Naive thymus-derived CD4-positive, alpha-beta T cell (primary cell): ENCODE measurements around the gene CCDC169. TPM values are rescaled to one million over a fixed set of nuclear protein-coding genes. Genes with fewer than 3 reads are reported as not detected.
A peak's percentile ranks its signal among the peaks of the same experiment; 100 is the strongest.

ENCODE experiments used
- ATAC-seq: fragments of 150-1000 bp; cut with Tn5 transposase; 2 replicates; pipeline ENCODE4 v1.10.0; 2021; ENCODE audit warnings: mild to moderate bottlenecking, moderate library complexity
- CTCF ChIA-PET: fragments of 350-600 bp; sonication (Branson Sonifier 250); formaldehyde crosslinking; loops from one replicate; lab custom pipeline; 2021; ENCODE audit warnings: antibody characterized with exemption; lab: Charles Lee
- POLR2A ChIA-PET: fragments of 350-600 bp; sonication (Branson Sonifier 250); formaldehyde crosslinking; loops from one replicate; lab custom pipeline; 2021; ENCODE audit warnings: antibody characterized with exemption, inconsistent platforms; lab: Charles Lee
- DNase-seq, 9 donors: peaks; one replicate each; pipeline versions ENCODE4 v3.0.0 to v3.0.0-alpha.2; 2020 to 2022; ENCODE audit warnings: mixed read lengths in 1 of 9
- H3K27ac ChIP-seq: one replicate; pipeline ENCODE4 v1.7.0; 2013; ENCODE audit warnings: mild to moderate bottlenecking, low read depth, low read length, moderate library complexity
- H3K27me3 ChIP-seq, 2 donors: one replicate each; pipeline ENCODE4 v1.7.0; 2013; ENCODE audit warnings: low read length in 2 of 2, mild to moderate bottlenecking in 2 of 2, moderate library complexity in 2 of 2; ENCODE audit not compliant: control insufficient read depth in 2 of 2, insufficient read depth in 2 of 2
- H3K36me3 ChIP-seq, 3 experiments: 1 replicate in 2 of 3; 2 replicates in 1 of 3; pipeline ENCODE4 v1.7.0; 2013; ENCODE audit warnings: low read length in 3 of 3, mild to moderate bottlenecking in 3 of 3, moderate library complexity in 1 of 3; ENCODE audit not compliant: insufficient read depth in 3 of 3, control insufficient read depth in 2 of 3
- H3K4me1 ChIP-seq, 2 donors: one replicate each; pipeline ENCODE4 v1.7.0; 2013; ENCODE audit warnings: low read length in 2 of 2, mild to moderate bottlenecking in 2 of 2, moderate library complexity in 1 of 2; ENCODE audit not compliant: control insufficient read depth in 2 of 2, insufficient read depth in 2 of 2
- H3K4me3 ChIP-seq: 2 replicates; pipeline ENCODE4 v1.7.0; 2013; ENCODE audit warnings: mild to moderate bottlenecking, low read length
- H3K9me3 ChIP-seq, 3 experiments: 1 replicate in 2 of 3; 2 replicates in 1 of 3; pipeline ENCODE4 v1.7.0; 2013; ENCODE audit warnings: low read length in 3 of 3; ENCODE audit not compliant: control insufficient read depth in 2 of 3
- H3K27ac Mint-ChIP-seq, 9 donors: one replicate each; pipeline ENCODE4 v1.8.0; 2020 to 2022; ENCODE audit warnings: mixed read lengths in 9 of 9, mild to moderate bottlenecking in 8 of 9, moderate library complexity in 5 of 9, inconsistent platforms in 2 of 9
- H3K27me3 Mint-ChIP-seq, 5 donors: one replicate each; pipeline ENCODE4 v1.8.0; 2021 to 2022; ENCODE audit warnings: mixed read lengths in 5 of 5, mild to moderate bottlenecking in 1 of 5
- H3K36me3 Mint-ChIP-seq, 5 donors: one replicate each; pipeline ENCODE4 v1.8.0; 2020 to 2022; ENCODE audit warnings: mixed read lengths in 5 of 5, mild to moderate bottlenecking in 3 of 5, inconsistent platforms in 1 of 5
- H3K4me1 Mint-ChIP-seq, 7 donors: one replicate each; pipeline ENCODE4 v1.8.0; 2020 to 2022; ENCODE audit warnings: mixed read lengths in 7 of 7, mild to moderate bottlenecking in 3 of 7, inconsistent platforms in 1 of 7
- H3K4me3 Mint-ChIP-seq, 10 donors: one replicate each; pipeline ENCODE4 v1.8.0; 2020 to 2022; ENCODE audit warnings: mild to moderate bottlenecking in 10 of 10, mixed read lengths in 10 of 10, moderate library complexity in 6 of 10, inconsistent platforms in 2 of 10
- H3K9me3 Mint-ChIP-seq, 11 donors: one replicate each; pipeline ENCODE4 v1.8.0; 2020 to 2022; ENCODE audit warnings: mixed read lengths in 11 of 11, mild to moderate bottlenecking in 4 of 11, inconsistent platforms in 1 of 11, moderate library complexity in 1 of 11
- intact Hi-C, 2 donors: fragments of 100-400 bp; cut with micrococcal nuclease; formaldehyde crosslinking; loops; one replicate each; pipeline ENCODE4 v1.15.1; 2023
- polyA plus RNA-seq, 2 donors: library from polyadenylated mRNA; unstranded; fragments of 300-500 nt; fragmentation: Illumina TruSeq; gene quantifications; one replicate each; pipeline ENCODE4 v1.2.3, GENCODE V29; 2021
- total RNA-seq, 6 experiments: library from RNA in 5 of 6; stranded (reverse) in 5 of 6; gene quantifications; 1 replicate in 5 of 6; 2 replicates in 1 of 6; pipeline ENCODE4 v1.2.3 and lab custom pipeline; 2021 to 2026

Gene CCDC169
- total and polyA plus RNA-seq, 7 experiments from 2014 or later: 0.41 to 0.42 TPM; not detected in 5

DNA sequence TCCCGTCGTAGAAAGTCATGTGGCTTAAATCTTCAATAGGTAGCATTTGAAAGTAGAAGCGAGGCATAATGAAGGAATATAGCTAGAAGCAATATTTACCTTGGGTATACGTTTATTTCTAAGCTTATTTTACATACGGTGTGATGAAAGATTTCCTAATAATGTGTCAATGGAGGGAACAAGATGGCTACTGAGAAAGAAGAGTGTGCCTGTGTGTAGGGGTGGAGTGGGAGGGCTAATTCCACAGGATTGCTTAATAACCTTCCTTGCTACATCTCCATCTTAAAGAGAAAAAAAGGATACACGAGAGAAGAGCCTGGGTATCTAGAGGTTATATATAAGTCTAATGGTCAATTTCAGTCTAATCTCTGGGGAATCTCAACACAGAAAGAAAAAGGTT, 46.6 kb upstream of the CCDC169 start:
- Histone ChIP-seq H3K9me3 (no peaks in the 10 kb centered on the region), H3K4me1 (peaks cover 4 to 14% of the 10 kb centered on the region in 2 donors), H3K27me3 (no peaks in the 10 kb centered on the region), H3K36me3 (no peaks in the 10 kb centered on the region), H3K27ac (no peak overlapping the region), H3K4me3 (no peak overlapping the region)
- CTCF ChIA-PET: interaction anchor here (1.4 kb wide), 1 partner anchor 13 kb away, joined by 3 read pairs; no protein-coding TSS in a partner anchor
- intact Hi-C loops: loop anchor here in 1 of 2 donors (10.0 kb wide), 1 partner anchor 721 kb away; no protein-coding TSS in a partner anchor
- ATAC-seq: no peak
- peaks cover 0 to 4% (median 0%) of the 10 kb centered on the region in 5 donors for H3K36me3 Mint-ChIP-seq
- H3K9me3 Mint-ChIP-seq: peaks cover 0 to 2% (median 0%) of the 10 kb centered on the region in 11 donors
- peak overlapping the region; percentile 6 to 99 (median 74) for H3K4me3 Mint-ChIP-seq
- DNase-seq: no peak
- peaks cover 27 to 58% (median 52%) of the 10 kb centered on the region in 7 donors for H3K4me1 Mint-ChIP-seq
- POLR2A ChIA-PET: no interaction called here
- H3K27me3 Mint-ChIP-seq: peaks cover 0 to 2% (median 0%) of the 10 kb centered on the region in 5 donors
- H3K27ac Mint-ChIP-seq: peak overlapping the region in 6 of 9 donors; percentile 2 to 92 (median 46)

DNA sequence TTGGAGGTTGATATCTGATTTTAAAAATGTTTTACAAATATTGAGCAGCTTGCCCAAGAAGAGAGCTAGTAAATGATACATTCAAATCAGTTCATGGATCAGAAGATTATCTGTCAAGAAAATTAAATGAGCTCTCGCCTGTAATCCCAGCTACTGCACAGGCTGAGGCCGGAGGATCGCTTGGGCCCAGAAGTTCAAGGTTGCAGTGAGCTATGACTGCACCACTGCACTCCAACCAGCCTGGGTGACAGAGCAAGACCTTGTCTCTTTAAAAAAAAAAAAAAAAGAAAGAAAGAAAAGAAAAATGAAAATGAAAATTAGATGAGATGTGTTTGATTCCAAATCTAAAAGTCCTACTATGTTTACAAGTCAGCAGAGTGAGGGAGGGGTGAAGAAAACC, 46.2 kb upstream of the CCDC169 start:
- H3K9me3 Mint-ChIP-seq: peaks cover 0 to 2% (median 0%) of the 10 kb centered on the region in 11 donors
- no peak overlapping the region for H3K27ac ChIP-seq
- no peak overlapping the region for H3K4me3 ChIP-seq
- H3K36me3 Mint-ChIP-seq: peaks cover 0 to 4% (median 0%) of the 10 kb centered on the region in 5 donors
- ATAC-seq (no peak), DNase-seq (no peak)
- peak overlapping the region in 6 of 9 donors; percentile 2 to 92 (median 51) for H3K27ac Mint-ChIP-seq
- H3K4me1 ChIP-seq: peaks cover 4 to 14% of the 10 kb centered on the region in 2 donors
- H3K4me3 Mint-ChIP-seq: peak overlapping the region; percentile 6 to 99 (median 74)
- H3K27me3 Mint-ChIP-seq: peaks cover 0 to 2% (median 0%) of the 10 kb centered on the region in 5 donors
- CTCF ChIA-PET: interaction anchor here (1.4 kb wide), 1 partner anchor 13 kb away, joined by 3 read pairs; no protein-coding TSS in a partner anchor
- intact Hi-C loops: loop anchor here in 1 of 2 donors (10.0 kb wide), 1 partner anchor 721 kb away; no protein-coding TSS in a partner anchor
- no peaks in the 10 kb centered on the region for H3K27me3 ChIP-seq
- no peaks in the 10 kb centered on the region for H3K36me3 ChIP-seq
- POLR2A ChIA-PET: no interaction called here
- peaks cover 27 to 62% (median 56%) of the 10 kb centered on the region in 7 donors for H3K4me1 Mint-ChIP-seq
- H3K9me3 ChIP-seq: no peaks in the 10 kb centered on the region

DNA sequence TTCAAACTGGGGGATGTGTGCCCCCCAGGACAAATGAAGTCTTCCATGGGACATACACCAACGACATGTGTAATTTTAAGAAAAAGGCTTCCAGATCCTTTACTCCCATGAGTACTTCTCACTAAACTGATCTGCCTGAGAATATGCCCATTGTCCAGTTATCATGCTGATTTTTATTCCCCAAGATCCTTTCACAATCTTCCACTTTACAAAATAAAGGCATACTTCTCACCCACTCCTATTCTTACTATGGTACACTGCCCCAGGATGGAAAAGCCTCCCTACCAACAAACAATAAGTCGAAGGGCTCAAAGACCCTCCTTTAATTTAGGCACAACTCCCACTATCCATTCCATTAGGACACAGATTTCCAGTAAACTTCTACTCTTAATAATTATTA, 45.1 kb upstream of the CCDC169 start:
- no peak for ATAC-seq
- ChIA-PET CTCF (interaction anchor here (1.4 kb wide), 1 partner anchor 12 kb away, joined by 3 read pairs; no protein-coding TSS in a partner anchor), POLR2A (no interaction called here)
- peaks cover 0 to 2% (median 0%) of the 10 kb centered on the region in 5 donors for H3K27me3 Mint-ChIP-seq
- Histone ChIP-seq H3K27me3 (no peaks in the 10 kb centered on the region), H3K9me3 (no peaks in the 10 kb centered on the region), H3K36me3 (no peaks in the 10 kb centered on the region), H3K4me1 (peaks cover 4 to 14% of the 10 kb centered on the region in 2 donors), H3K27ac (no peak overlapping the region), H3K4me3 (no peak overlapping the region)
- no peak overlapping the region for H3K27ac Mint-ChIP-seq
- H3K9me3 Mint-ChIP-seq: peaks cover 0 to 2% (median 0%) of the 10 kb centered on the region in 11 donors
- H3K4me3 Mint-ChIP-seq: peak overlapping the region in 1 of 10 donors; percentile 4
- H3K36me3 Mint-ChIP-seq: peaks cover 0 to 4% (median 0%) of the 10 kb centered on the region in 5 donors
- peaks cover 27 to 73% (median 66%) of the 10 kb centered on the region in 7 donors for H3K4me1 Mint-ChIP-seq
- DNase-seq: no peak
- intact Hi-C loops: loop anchor here in 1 of 2 donors (10.0 kb wide), 1 partner anchor 722 kb away; no protein-coding TSS in a partner anchor

DNA sequence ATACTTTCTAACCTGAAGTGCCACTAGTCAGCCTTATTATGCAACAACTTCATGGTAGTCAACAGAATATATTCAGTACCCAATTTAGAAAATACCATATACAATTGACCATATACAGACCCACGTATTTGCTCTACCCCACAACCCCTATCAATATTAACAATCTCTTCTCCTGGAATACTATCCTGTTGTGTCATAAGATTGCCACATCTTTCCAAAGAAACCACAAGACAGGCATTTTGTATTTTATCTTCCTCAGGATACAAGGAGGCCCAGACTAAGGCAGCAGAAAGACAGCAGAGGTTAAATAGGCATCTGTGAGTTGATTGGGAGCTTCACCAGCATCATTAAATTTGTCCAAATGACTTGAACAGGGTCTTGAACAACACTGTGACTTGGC, 44.1 kb upstream of the CCDC169 start:
- ChIA-PET CTCF (no interaction called here), POLR2A (no interaction called here)
- Histone ChIP-seq H3K4me1 (peaks cover 4 to 10% of the 10 kb centered on the region in 2 donors), H3K27me3 (no peaks in the 10 kb centered on the region), H3K9me3 (no peaks in the 10 kb centered on the region), H3K27ac (no peak overlapping the region), H3K36me3 (no peaks in the 10 kb centered on the region), H3K4me3 (no peak overlapping the region)
- DNase-seq: no peak
- Mint-ChIP-seq H3K4me1 (peaks cover 28 to 79% (median 73%) of the 10 kb centered on the region in 7 donors), H3K27me3 (peaks cover 0 to 2% (median 0%) of the 10 kb centered on the region in 5 donors), H3K4me3 (no peak overlapping the region), H3K9me3 (peaks cover 0 to 2% (median 0%) of the 10 kb centered on the region in 11 donors), H3K27ac (peak overlapping the region in 2 of 9 donors; percentile 5 to 12), H3K36me3 (peaks cover 0 to 10% (median 4%) of the 10 kb centered on the region in 5 donors)
- ATAC-seq: no peak
- intact Hi-C loops: loop anchor here in 1 of 2 donors (10.0 kb wide), 1 partner anchor 723 kb away; no protein-coding TSS in a partner anchor

DNA sequence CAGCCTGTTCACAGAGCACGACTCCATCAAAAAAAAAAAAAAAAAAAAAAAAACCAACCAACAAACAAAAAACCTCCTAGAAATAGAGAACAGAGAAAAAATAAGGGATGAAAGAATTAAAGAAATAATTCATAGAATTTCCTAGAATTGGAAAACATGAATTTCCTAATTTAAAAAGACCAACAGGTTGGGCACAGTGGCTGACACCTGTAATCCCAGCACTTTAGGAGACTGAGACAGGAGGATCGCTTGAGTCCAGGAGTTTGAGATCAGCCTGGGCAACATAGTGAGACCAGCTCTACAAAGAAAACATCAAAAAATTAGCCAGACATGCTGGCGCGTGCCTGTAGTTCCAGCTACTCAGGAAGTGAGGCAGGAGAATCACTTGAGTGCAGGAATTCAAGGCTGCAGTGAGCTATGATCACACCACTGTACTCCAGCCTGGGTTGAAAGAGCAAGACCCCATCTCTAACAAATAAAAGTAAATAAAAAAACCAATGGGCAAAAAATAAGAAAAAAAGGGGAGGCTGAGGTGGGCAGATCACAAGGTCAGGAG, 42.1 kb upstream of the CCDC169 start:
- Mint-ChIP-seq H3K9me3 (no peaks in the 10 kb centered on the region), H3K27me3 (no peaks in the 10 kb centered on the region), H3K36me3 (peaks cover 0 to 20% (median 14%) of the 10 kb centered on the region in 5 donors), H3K4me3 (no peak overlapping the region), H3K27ac (peak overlapping the region in 1 of 9 donors; percentile 25), H3K4me1 (peaks cover 33 to 92% (median 79%) of the 10 kb centered on the region in 7 donors)
- Histone ChIP-seq H3K4me3 (no peak overlapping the region), H3K9me3 (no peaks in the 10 kb centered on the region), H3K27ac (no peak overlapping the region), H3K36me3 (peaks cover 0 to 4% (median 0%) of the 10 kb centered on the region in 3 experiments), H3K27me3 (no peaks in the 10 kb centered on the region), H3K4me1 (peaks cover under 1 to 6% of the 10 kb centered on the region in 2 donors)
- DNase-seq (no peak), ATAC-seq (no peak)
- ChIA-PET CTCF (interaction anchor here (0.8 kb wide), 1 partner anchor 71 kb away, joined by 3 read pairs; no protein-coding TSS in a partner anchor), POLR2A (no interaction called here)
- intact Hi-C loops: loop anchor here in 1 of 2 donors (10.0 kb wide), 1 partner anchor 725 kb away; no protein-coding TSS in a partner anchor

DNA sequence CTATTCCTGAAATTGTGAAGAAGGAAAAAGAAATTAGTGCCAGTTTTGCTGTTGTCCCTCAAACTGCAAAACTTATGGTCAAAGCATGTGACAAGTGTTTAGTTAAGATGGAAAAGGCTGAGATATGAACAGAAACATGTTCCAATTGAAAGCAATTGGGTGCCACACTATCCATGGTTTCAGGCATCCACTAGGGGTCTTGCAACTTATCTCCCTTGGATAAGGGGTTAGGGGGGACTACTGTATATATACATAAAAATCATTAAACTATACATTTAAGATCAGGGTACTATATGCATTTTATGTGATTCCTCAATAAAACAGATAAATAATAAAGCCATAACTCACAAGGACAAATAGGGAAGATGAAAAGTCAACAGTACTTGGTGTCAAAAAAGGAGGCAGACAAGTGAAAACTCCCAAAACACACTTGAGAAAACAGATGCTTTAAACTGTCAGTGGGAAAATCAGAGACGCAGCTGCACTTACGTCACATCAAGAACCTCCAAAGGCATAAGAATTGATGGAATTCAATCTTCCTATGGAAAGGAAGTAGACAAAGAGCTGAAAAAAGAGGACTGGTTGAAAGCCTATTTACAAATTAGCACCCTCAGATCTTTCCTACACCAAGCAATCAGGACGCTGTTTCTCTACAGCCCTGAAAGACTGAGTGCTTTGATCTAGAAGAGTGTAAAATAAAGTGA, 40.5 kb upstream of the CCDC169 start:
- Histone ChIP-seq H3K36me3 (peaks cover 0 to 4% (median 0%) of the 10 kb centered on the region in 3 experiments), H3K4me1 (no peaks in the 10 kb centered on the region), H3K9me3 (no peaks in the 10 kb centered on the region), H3K27ac (no peak overlapping the region), H3K27me3 (no peaks in the 10 kb centered on the region), H3K4me3 (no peak overlapping the region)
- H3K9me3 Mint-ChIP-seq: no peaks in the 10 kb centered on the region
- H3K4me1 Mint-ChIP-seq: peaks cover 29 to 92% (median 75%) of the 10 kb centered on the region in 7 donors
- ChIA-PET CTCF (no interaction called here), POLR2A (no interaction called here)
- H3K27ac Mint-ChIP-seq: no peak overlapping the region
- intact Hi-C loops: no loop called here
- no peaks in the 10 kb centered on the region for H3K27me3 Mint-ChIP-seq
- DNase-seq (no peak), ATAC-seq (no peak)
- H3K4me3 Mint-ChIP-seq: peak overlapping the region in 1 of 10 donors; percentile 22
- peaks cover 0 to 20% (median 14%) of the 10 kb centered on the region in 5 donors for H3K36me3 Mint-ChIP-seq
